A549 (cell line): ENCODE data around the gene RIC3. TPM values are rescaled to one million over a fixed set of nuclear protein-coding genes. Genes with fewer than 3 reads are reported as not detected.

ENCODE experiments used
- ATAC-seq, 2 experiments: fragments of 200-7000 bp in 1 of 2; fragments of >200 bp in 1 of 2; cut with Nextera tagmentation in 1 of 2; cut with Tn5 transposase in 1 of 2; 3 replicates each; pipeline versions ENCODE4 v1.8.0 to v1.9.1; 2018 to 2020; ENCODE audit warnings: mild to moderate bottlenecking in 1 of 2, moderate library complexity in 1 of 2
- CTCF ChIA-PET: fragments of 300-600 bp; sonication (Branson Sonifier 250); formaldehyde crosslinking; extraction: SDS; loops from one replicate; lab custom pipeline; 2021; ENCODE audit warnings: antibody characterized with exemption, inconsistent platforms; lab: Yijun Ruan, JAX
- POLR2A ChIA-PET: fragments of 350-600 bp; formaldehyde crosslinking; extraction: SDS; loops from one replicate; lab custom pipeline; 2021; ENCODE audit warnings: antibody characterized with exemption, inconsistent platforms; lab: Yijun Ruan, JAX
- DNase-seq, 2 experiments: peaks; one replicate each; pipeline versions ENCODE4 v3.0.0 to v3.0.0-alpha.2; 2011 to 2016; ENCODE audit warnings: low read depth in 1 of 2, low spot score in 1 of 2
- FAIRE-seq: peaks from 2 replicates; lab custom pipeline; 2011; peaks lifted over from hg19 to GRCh38; lab: Jason Lieb, UNC
- H3K27ac ChIP-seq, 2 experiments: fragments of >200 bp; sonication (Bioruptor Twin); formaldehyde crosslinking; 3 replicates each; pipeline ENCODE4 v1.5.1; 2016 to 2017
- H3K4me1 ChIP-seq: fragments of >200 bp; sonication (Bioruptor Twin); formaldehyde crosslinking; 3 replicates; pipeline ENCODE4 v1.6.1; 2016
- H3K4me2 ChIP-seq: fragments of >200 bp; sonication (Bioruptor Twin); formaldehyde crosslinking; 3 replicates; pipeline ENCODE4 v1.6.1; 2016
- H3K4me3 ChIP-seq: fragments of >200 bp; sonication (Bioruptor Twin); formaldehyde crosslinking; 3 replicates; pipeline ENCODE4 v1.5.1; 2016
- H3K9me3 ChIP-seq: fragments of >200 bp; sonication (Bioruptor Twin); formaldehyde crosslinking; 3 replicates; pipeline ENCODE4 v1.6.1; 2016
- BHLHE40 ChIP-seq: IDR thresholded peaks from 2 replicates; pipeline ENCODE4 v1.6.1; 2012; ENCODE audit warnings: low read depth, low read length, inconsistent platforms
- CBX8 ChIP-seq: fragments of 200-600 bp; sonication (generic); IDR thresholded peaks from 2 replicates; pipeline ENCODE4 v1.6.1; 2016
- CEBPB ChIP-seq, 2 experiments: fragments of >200 bp in 1 of 2; sonication (Bioruptor Twin) in 1 of 2; formaldehyde crosslinking in 1 of 2; IDR thresholded peaks; 2 replicates each; pipeline ENCODE4 v1.6.1; 2012 to 2016
- CHD4 ChIP-seq: fragments of 200-600 bp; sonication (generic); IDR thresholded peaks from 2 replicates; pipeline ENCODE4 v1.6.1; 2016; ENCODE audit warnings: antibody characterized with exemption, mild to moderate bottlenecking, borderline replicate concordance
- KDM1A ChIP-seq: fragments of 200-600 bp; sonication (generic); IDR thresholded peaks from 2 replicates; pipeline ENCODE4 v1.6.1; 2016; ENCODE audit warnings: low read depth, mild to moderate bottlenecking
- MYC ChIP-seq: IDR thresholded peaks from 2 replicates; pipeline ENCODE4 v1.6.1; 2012; ENCODE audit warnings: mild to moderate bottlenecking, inconsistent platforms, low read length, improper control_type of control experiment, borderline replicate concordance
- NR3C1 ChIP-seq: fragments of >200 bp; sonication (Bioruptor Twin); formaldehyde crosslinking; IDR thresholded peaks from 3 replicates; pipeline ENCODE4 v1.6.1; 2017
- RAD21 ChIP-seq, 2 experiments: fragments of >200 bp in 1 of 2; sonication (Bioruptor Twin) in 1 of 2; formaldehyde crosslinking in 1 of 2; IDR thresholded peaks in 1 of 2; conservative IDR thresholded peaks in 1 of 2; 2 replicates in 1 of 2; 3 replicates in 1 of 2; pipeline ENCODE4 v1.6.1; 2012 to 2018; ENCODE audit warnings: inconsistent platforms in 1 of 2
- RARB ChIP-seq: fragments of 250-450 bp; sonication (Bioruptor Pico); IDR thresholded peaks from 2 replicates; pipeline ENCODE4 v1.8.0; 2021; ENCODE audit warnings: mild to moderate bottlenecking, moderate library complexity
- RCOR1 ChIP-seq: fragments of 150-350 bp; IDR thresholded peaks from 2 replicates; pipeline ENCODE4 v1.6.1; 2014; ENCODE audit warnings: antibody characterized with exemption, low read length, low read depth
- RFX5 ChIP-seq: fragments of 450-650 bp; IDR thresholded peaks from 2 replicates; pipeline ENCODE4 v1.7.1; 2014; ENCODE audit warnings: antibody characterized with exemption, mild to moderate bottlenecking, moderate library complexity
- TFCP2L1 ChIP-seq: fragments of 250-450 bp; sonication (Bioruptor Pico); IDR thresholded peaks from 2 replicates; pipeline ENCODE4 v1.5.0; 2021; ENCODE audit warnings: mild to moderate bottlenecking
- TP53 ChIP-seq: fragments of 250-450 bp; sonication (Bioruptor Pico); IDR thresholded peaks from 2 replicates; pipeline ENCODE4 v1.5.0; 2021; ENCODE audit warnings: mild to moderate bottlenecking, moderate library complexity
- WGBS: methylation state at CpG from one replicate; pipeline ENCODE4 v1.1.6; 2017; ENCODE audit errors: missing lambda C conversion rate; 5-methylcytosine and 5-hydroxymethylcytosine counted together
- polyA plus RNA-seq, 4 experiments: library from polyadenylated mRNA; depleted of rRNA in 3 of 4; stranded (reverse); fragments of >200 nt; fragmentation: RNase III in 1 of 4; extraction: RNeasy Plus Mini Kit Qiagen cat#74134 plus additional on column Dnase treatment in 1 of 4; gene quantifications; 2 replicates in 3 of 4; 3 replicates in 1 of 4; pipeline ENCODE4 v1.2.3, GENCODE V29; 2011 to 2017
- TF ChIP-seq, protein P1 (sequence below): fragments of >200 bp; sonication (Bioruptor Twin); formaldehyde crosslinking; IDR thresholded peaks from 2 replicates; pipeline ENCODE4 v1.6.1; 2016
- TF ChIP-seq, protein P2 (sequence below): fragments of 150-350 bp; IDR thresholded peaks from 2 replicates; pipeline ENCODE4 v1.6.1; 2014; ENCODE audit warnings: low read depth, mild to moderate bottlenecking, low read length

The RIC3 gene
- polyA plus RNA-seq, 2 of the 4 experiments (the other 2 are of a cell fraction): 1.7 to 3.2 TPM

DNA sequence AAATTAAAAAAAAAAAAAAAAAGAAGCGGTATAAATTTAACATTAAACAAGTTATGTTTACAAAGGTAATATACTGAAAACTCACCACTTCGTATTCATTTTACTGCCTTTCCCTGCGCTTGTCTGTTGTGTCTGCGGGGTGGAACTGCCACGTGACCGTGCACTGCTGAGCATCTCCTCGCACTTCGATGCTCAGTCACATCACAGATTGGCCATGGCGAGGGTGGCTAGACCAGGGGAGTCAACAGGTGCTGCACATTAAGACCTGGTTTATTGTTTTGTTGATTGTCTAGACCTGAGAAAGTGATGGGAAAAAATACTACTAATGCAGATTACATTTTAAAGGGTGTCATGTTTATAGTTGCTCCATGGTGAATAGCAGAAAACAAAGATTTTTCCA lies 110.6 kb downstream of the RIC3 start:
- ChIA-PET POLR2A (no interaction called here), CTCF (interaction anchor here (9.8 kb wide), 1 partner anchor 24 kb away, joined by 57 read pairs; no protein-coding TSS in a partner anchor)
- Histone ChIP-seq H3K4me3 (no peak overlapping the region), H3K4me2 (no peak overlapping the region), H3K4me1 (no peaks in the 10 kb centered on the region), H3K9me3 (no peaks in the 10 kb centered on the region), H3K27ac (no peak overlapping the region)
- FAIRE-seq: no peak
- WGBS: 93% methylated on average over 9 of the region's 9 CpGs
- ATAC-seq: no peak
- no peak for TF ChIP-seq RFX5
- no peak for TF ChIP-seq RAD21 (conservative IDR thresholded peaks at IDR 0.05 in 1 of 2, IDR thresholded peaks at IDR 0.05 in 1 of 2)
- no peak for TF ChIP-seq KDM1A
- TF ChIP-seq, protein P1, sequence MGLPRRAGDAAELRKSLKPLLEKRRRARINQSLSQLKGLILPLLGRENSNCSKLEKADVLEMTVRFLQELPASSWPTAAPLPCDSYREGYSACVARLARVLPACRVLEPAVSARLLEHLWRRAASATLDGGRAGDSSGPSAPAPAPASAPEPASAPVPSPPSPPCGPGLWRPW: no peak
- TF ChIP-seq, protein P2, sequence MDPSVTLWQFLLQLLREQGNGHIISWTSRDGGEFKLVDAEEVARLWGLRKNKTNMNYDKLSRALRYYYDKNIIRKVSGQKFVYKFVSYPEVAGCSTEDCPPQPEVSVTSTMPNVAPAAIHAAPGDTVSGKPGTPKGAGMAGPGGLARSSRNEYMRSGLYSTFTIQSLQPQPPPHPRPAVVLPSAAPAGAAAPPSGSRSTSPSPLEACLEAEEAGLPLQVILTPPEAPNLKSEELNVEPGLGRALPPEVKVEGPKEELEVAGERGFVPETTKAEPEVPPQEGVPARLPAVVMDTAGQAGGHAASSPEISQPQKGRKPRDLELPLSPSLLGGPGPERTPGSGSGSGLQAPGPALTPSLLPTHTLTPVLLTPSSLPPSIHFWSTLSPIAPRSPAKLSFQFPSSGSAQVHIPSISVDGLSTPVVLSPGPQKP: no peak
- no peak for TF ChIP-seq TFCP2L1 (CRISPR knock-in tag)
- no peak for TF ChIP-seq NR3C1
- TF ChIP-seq BHLHE40: no peak
- no peak for TF ChIP-seq RARB (CRISPR knock-in tag)
- TF ChIP-seq MYC: no peak
- no peak for TF ChIP-seq CBX8
- no peak for TF ChIP-seq TP53 (CRISPR knock-in tag)
- no peak for TF ChIP-seq RCOR1
- no peak for DNase-seq

DNA sequence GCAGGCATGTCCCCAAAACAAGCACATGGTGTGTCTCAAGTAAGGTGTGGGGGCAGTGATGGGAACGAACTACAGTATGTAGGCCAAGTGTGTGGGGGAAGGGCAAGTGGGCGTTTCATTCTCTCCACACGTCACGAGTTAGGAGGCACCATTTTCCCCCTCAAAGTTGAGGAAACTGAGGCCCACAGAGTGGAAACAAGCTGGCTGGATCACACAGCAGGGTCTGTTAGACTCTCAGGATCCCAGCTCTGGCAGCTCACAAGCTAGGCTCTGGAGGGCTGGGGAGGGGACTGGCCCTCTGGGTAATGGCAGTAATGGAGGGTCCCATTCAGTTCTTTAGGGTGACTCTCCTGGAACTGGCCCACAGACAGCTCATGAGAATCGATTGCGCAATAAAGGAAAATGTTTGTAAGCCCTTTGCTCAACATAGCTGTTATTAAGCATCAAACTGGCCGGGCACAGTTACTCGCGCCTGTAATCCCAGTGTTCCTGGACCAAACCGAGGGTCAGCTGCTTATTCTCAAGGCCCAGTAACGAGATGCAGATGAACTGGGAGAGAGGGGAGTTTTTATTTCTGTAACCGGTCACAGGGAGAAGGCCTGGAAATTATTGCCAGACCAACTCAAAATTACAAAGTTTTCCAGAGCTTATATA lies 111.9 kb downstream of the RIC3 start:
- no peak for DNase-seq
- ChIA-PET POLR2A (no interaction called here), CTCF (interaction anchor here (1.5 to 9.8 kb wide), 4 partner anchors 17 to 42 kb away, joined by 4 to 57 read pairs (median 12); no protein-coding TSS in a partner anchor)
- no peak for ATAC-seq
- Histone ChIP-seq H3K4me3 (no peak overlapping the region), H3K4me1 (no peaks in the 10 kb centered on the region), H3K27ac (no peak overlapping the region), H3K4me2 (no peak overlapping the region), H3K9me3 (no peaks in the 10 kb centered on the region)
- WGBS: 57% methylated on average over 12 of the region's 12 CpGs
- no peak for FAIRE-seq
- TF ChIP-seq CEBPB (IDR thresholded peaks at IDR 0.05) (peak; percentile 96 to 97), CHD4 (no peak)

Other genes starting within 250 kb of the RIC3 start
- not detected in 2 replicates for gene OR10A6, start 237.8 kb downstream of the RIC3 start, polyA plus RNA-seq (2011; rRNA removed)
- gene OR10A6, start 237.8 kb downstream of the RIC3 start, polyA plus RNA-seq (2017; fragmentation: RNase III; extraction: RNeasy Plus Mini Kit Qiagen cat#74134 plus additional on column Dnase treatment): not detected in 3 replicates
- not detected in 2 replicates for gene OR10A3, start 227.3 kb downstream of the RIC3 start, polyA plus RNA-seq (2011; rRNA removed)
- gene OR10A3, start 227.3 kb downstream of the RIC3 start, polyA plus RNA-seq (2017; fragmentation: RNase III; extraction: RNeasy Plus Mini Kit Qiagen cat#74134 plus additional on column Dnase treatment): not detected in 3 replicates
- not detected in 2 replicates for gene NLRP10, start 203.6 kb downstream of the RIC3 start, polyA plus RNA-seq (2011; rRNA removed)
- not detected in 3 replicates for gene NLRP10, start 203.6 kb downstream of the RIC3 start, polyA plus RNA-seq (2017; fragmentation: RNase III; extraction: RNeasy Plus Mini Kit Qiagen cat#74134 plus additional on column Dnase treatment)
- 119 and 191 TPM in 2 replicates for gene EIF3F, start 181.7 kb downstream of the RIC3 start, polyA plus RNA-seq (2011; rRNA removed)
- 274 to 293 TPM (median 278 TPM) in 3 replicates for gene EIF3F, start 181.7 kb downstream of the RIC3 start, polyA plus RNA-seq (2017; fragmentation: RNase III; extraction: RNeasy Plus Mini Kit Qiagen cat#74134 plus additional on column Dnase treatment)
- 11.3 and 11.7 TPM in 2 replicates for gene TUB, start 87.8 kb downstream of the RIC3 start, polyA plus RNA-seq (2011; rRNA removed)
- gene TUB, start 87.8 kb downstream of the RIC3 start, polyA plus RNA-seq (2017; fragmentation: RNase III; extraction: RNeasy Plus Mini Kit Qiagen cat#74134 plus additional on column Dnase treatment): 12.5 to 13.2 TPM (median 12.8 TPM) in 3 replicates
- gene LMO1, start 94.9 kb upstream of the RIC3 start, polyA plus RNA-seq (2011; rRNA removed): 0.18 and 1.3 TPM in 2 replicates
- gene LMO1, start 94.9 kb upstream of the RIC3 start, polyA plus RNA-seq (2017; fragmentation: RNase III; extraction: RNeasy Plus Mini Kit Qiagen cat#74134 plus additional on column Dnase treatment): 1.1 to 3.1 TPM (median 2.7 TPM) in 3 replicates